K562 (cell line): ENCODE data around the gene GPR68. TPM values are rescaled to one million over a fixed set of nuclear protein-coding genes. Genes with fewer than 3 reads are reported as not detected.

Source experiments
- CBFA2T2 ChIP-seq: fragments of 450-650 bp; conservative IDR thresholded peaks from 2 replicates; pipeline ENCODE4 v1.6.1; 2017; ENCODE audit warnings: mild to moderate bottlenecking
- CREBBP ChIP-seq: IDR thresholded peaks from one replicate; pipeline ENCODE4 v1.6.1; 2012; ENCODE audit warnings: low read depth, mild to moderate bottlenecking, control low read depth, inconsistent platforms, low read length
- CREM ChIP-seq: IDR thresholded peaks from 2 replicates; pipeline ENCODE4 v1.6.1; 2014; ENCODE audit warnings: antibody characterized with exemption, low read depth
- FOXJ2 ChIP-seq: fragments of 200-800 bp; sonication (Bioruptor generic); IDR thresholded peaks from 2 replicates; pipeline ENCODE4 v1.6.1; 2016; ENCODE audit warnings: missing genetic modification characterization, missing compliant biosample characterization
- HNRNPH1 ChIP-seq: fragments of 200-400 bp; formaldehyde crosslinking; optimal IDR thresholded peaks from 2 replicates; pipeline ENCODE3; 2017; ENCODE audit warnings: low read depth, mild to moderate bottlenecking, low read length, moderate library complexity
- KHSRP ChIP-seq: fragments of 450-650 bp; IDR thresholded peaks from 2 replicates; pipeline ENCODE4 v1.6.1; 2017
- KLF10 ChIP-seq: fragments of 250-450 bp; sonication (Bioruptor Pico); IDR thresholded peaks from 2 replicates; pipeline ENCODE4 v1.6.1; 2021; ENCODE audit warnings: matching md5 sums
- L3MBTL2 ChIP-seq: fragments of 450-650 bp; IDR thresholded peaks from 2 replicates; pipeline ENCODE4 v1.6.1; 2016; ENCODE audit warnings: mild to moderate bottlenecking, moderate library complexity
- MAZ ChIP-seq, 2 experiments: fragments of 450-650 bp in 1 of 2; sonication (generic) in 1 of 2; formaldehyde crosslinking; IDR thresholded peaks in 1 of 2; conservative IDR thresholded peaks in 1 of 2; 2 replicates each; pipeline versions ENCODE4 v1.4.0 to v1.5.0; 2020; ENCODE audit warnings: mild to moderate bottlenecking in 1 of 2, missing genetic modification reagents in 1 of 2
- MIER1 ChIP-seq: fragments of 450-650 bp; IDR thresholded peaks from 2 replicates; pipeline ENCODE4 v1.6.1; 2016; ENCODE audit warnings: antibody characterized with exemption, mild to moderate bottlenecking, low read depth
- NCOA1 ChIP-seq: fragments of 450-650 bp; IDR thresholded peaks from 2 replicates; pipeline ENCODE4 v1.6.1; 2016; ENCODE audit warnings: low read depth
- NR4A1 ChIP-seq, 2 experiments: fragments of 250-450 bp in 1 of 2; fragments of 450-650 bp in 1 of 2; sonication (Bioruptor Pico) in 1 of 2; IDR thresholded peaks; 2 replicates each; pipeline versions ENCODE4 v1.4.0 to v1.6.1; 2016 to 2020; ENCODE audit warnings: mild to moderate bottlenecking in 2 of 2, missing compliant biosample characterization in 1 of 2, missing genetic modification characterization in 1 of 2, moderate library complexity in 1 of 2
- PHB ChIP-seq: fragments of 250-450 bp; sonication (Bioruptor Pico); IDR thresholded peaks from 2 replicates; pipeline ENCODE4 v1.5.0; 2021
- POLR2A ChIP-seq: fragments of 450-650 bp; conservative IDR thresholded peaks from 2 replicates; pipeline ENCODE4 v1.6.1; 2016
- POLR2B ChIP-seq: fragments of 450-650 bp; IDR thresholded peaks from 2 replicates; pipeline ENCODE4 v1.6.1; 2018; ENCODE audit warnings: low read depth; ENCODE audit not compliant: partially characterized antibody
- POLR2G ChIP-seq: fragments of 200-400 bp; formaldehyde crosslinking; IDR thresholded peaks from 2 replicates; pipeline ENCODE4 v1.6.1; 2017; ENCODE audit warnings: low read depth, mild to moderate bottlenecking, antibody characterized with exemption, low read length, moderate library complexity
- POLR2H ChIP-seq: IDR thresholded peaks from 2 replicates; pipeline ENCODE4 v1.6.1; 2016; ENCODE audit warnings: missing genetic modification characterization, low read depth, mild to moderate bottlenecking, control low read depth, missing compliant biosample characterization, moderate library complexity
- RB1 ChIP-seq: fragments of 450-650 bp; IDR thresholded peaks from 2 replicates; pipeline ENCODE4 v1.6.1; 2017; ENCODE audit warnings: low read depth, mild to moderate bottlenecking
- RBBP5 ChIP-seq: fragments of 200-600 bp; sonication (generic); IDR thresholded peaks from 2 replicates; pipeline ENCODE4 v1.6.1; 2012; ENCODE audit warnings: borderline replicate concordance, mild to moderate bottlenecking, low read length, control low read depth, inconsistent platforms; ENCODE audit not compliant: insufficient read depth, poor library complexity, severe bottlenecking
- RBFOX2 ChIP-seq: fragments of 200-400 bp; formaldehyde crosslinking; IDR thresholded peaks from 2 replicates; pipeline ENCODE4 v1.6.1; 2017; ENCODE audit warnings: low read depth, mild to moderate bottlenecking, low read length, moderate library complexity
- SAFB ChIP-seq: fragments of 200-400 bp; formaldehyde crosslinking; IDR thresholded peaks from 2 replicates; pipeline ENCODE4 v1.6.1; 2017; ENCODE audit warnings: low read depth, low read length, borderline replicate concordance
- TAF15 ChIP-seq: fragments of 200-400 bp; formaldehyde crosslinking; IDR thresholded peaks from 2 replicates; pipeline ENCODE4 v1.6.1; 2017; ENCODE audit warnings: mild to moderate bottlenecking, low read depth, low read length, moderate library complexity
- XRCC4 ChIP-seq: IDR thresholded peaks from one replicate; pipeline ENCODE4 v1.6.1; 2011; ENCODE audit not compliant: insufficient read depth, insufficient read length; ENCODE audit errors: extremely low read depth
- ZKSCAN8 ChIP-seq: fragments of 200-800 bp; sonication (Bioruptor generic); IDR thresholded peaks from 2 replicates; pipeline ENCODE4 v1.6.1; 2016; ENCODE audit warnings: missing genetic modification characterization, missing compliant biosample characterization
- ZNF165 ChIP-seq: fragments of 250-450 bp; sonication (Bioruptor Pico); IDR thresholded peaks from 2 replicates; pipeline ENCODE4 v1.4.0; 2020; ENCODE audit warnings: borderline replicate concordance
- ZNF280A ChIP-seq: fragments of 450-650 bp; IDR thresholded peaks from 2 replicates; pipeline ENCODE4 v1.6.1; 2018; ENCODE audit warnings: mild to moderate bottlenecking, low read depth; ENCODE audit not compliant: partially characterized antibody
- ZNF431 ChIP-seq: sonication (generic); formaldehyde crosslinking; IDR thresholded peaks from 2 replicates; pipeline ENCODE4 v1.8.0; 2022; ENCODE audit warnings: mild to moderate bottlenecking, missing genetic modification reagents
- ZNF445 ChIP-seq: fragments of 250-450 bp; sonication (Bioruptor Pico); IDR thresholded peaks from 2 replicates; pipeline ENCODE4 v1.4.0; 2020; ENCODE audit warnings: low read depth, mild to moderate bottlenecking, moderate library complexity
- ZNF589 ChIP-seq: fragments of 200-800 bp; sonication (Bioruptor generic); IDR thresholded peaks from 2 replicates; pipeline ENCODE4 v1.6.1; 2016; ENCODE audit warnings: low read depth, missing genetic modification characterization, missing compliant biosample characterization
- ZNF76 ChIP-seq: fragments of 250-450 bp; sonication (Bioruptor Pico); IDR thresholded peaks from 2 replicates; pipeline ENCODE4 v1.4.0; 2020; ENCODE audit warnings: mild to moderate bottlenecking, moderate library complexity, borderline replicate concordance
- polyA plus RNA-seq, 8 experiments: library from polyadenylated mRNA; depleted of rRNA in 4 of 8; stranded (reverse) in 5 of 8; unstranded in 3 of 8; fragments of >200 nt; fragmentation: Nextera tagmentation in 2 of 8; fragmentation: Illumina TruSeq in 1 of 8; extraction: Ambion mirVana in 2 of 8; extraction: Trizol in 1 of 8; gene quantifications; 2 replicates each; pipeline versions ENCODE4 v1.2.1 to v1.2.3, GENCODE V29; 2011 to 2014; ENCODE audit warnings: inconsistent platforms in 1 of 8, missing spikeins in 1 of 8
- total RNA-seq, 7 experiments: library from RNA; depleted of rRNA in 6 of 7; stranded (reverse); fragments of >200 nt in 6 of 7; fragmentation: Illumina TruSeq in 2 of 7; extraction: Trizol in 2 of 7; gene quantifications; 2 replicates each; pipeline versions ENCODE4 v1.2.1 to v1.2.3, GENCODE V29; 2011 to 2021; ENCODE audit warnings: low replicate concordance in 1 of 7

The GPR68 gene
- total and polyA plus RNA-seq, 9 of the 15 experiments (the other 6 are each of a cell fraction or from before 2014, with no cell fraction given) = 0.41 to 9.4 (median 3.7) TPM

GRCh38 chr14:91252871-91253794 is 8.6 kb upstream of the GPR68 start (continued):
- TF ChIP-seq ZNF165 (no peak), POLR2B (no peak), KHSRP (no peak), ZNF431 (CRISPR knock-in tag) (no peak), TAF15 (no peak), CREBBP (no peak), ZNF280A (no peak), XRCC4 (no peak), CREM (0 out of 2 replicates have a peak, but pooled peaks have one; percentile 5), HNRNPH1 (no peak), RBFOX2 (peak; percentile 69), MIER1 (no peak), RBBP5 (peak; percentile 63), POLR2A (no peak), ZNF589 (CRISPR knock-in tag) (no peak), ZNF76 (CRISPR knock-in tag) (no peak), NR4A1 (CRISPR knock-in tag; IDR thresholded peaks at IDR 0.05) (no peak), NR4A1 (tag; IDR thresholded peaks at IDR 0.05) (no peak), PHB (no peak), L3MBTL2 (0 out of 2 replicates have a peak, but pooled peaks have one; percentile 33), RB1 (0 out of 2 replicates have a peak, but pooled peaks have one; percentile 30), MAZ (CRISPR knock-in tag; conservative IDR thresholded peaks at IDR 0.05 in 1 of 2, IDR thresholded peaks at IDR 0.05 in 1 of 2) (0 out of 4 replicates have a peak, but pooled peaks of 1 of the 2 experiments have one; percentile 37), ZKSCAN8 (no peak), ZNF445 (CRISPR knock-in tag) (no peak), POLR2G (peak; percentile 73; the same call in 1 of the 2 replicates), POLR2H (no peak), KLF10 (CRISPR knock-in tag) (no peak), FOXJ2 (tag) (no peak), NCOA1 (no peak), CBFA2T2 (no peak), SAFB (peak; percentile 72)
